GM12878 (cell line): ENCODE data around the gene CXCL14. TPM values are rescaled to one million over a fixed set of nuclear protein-coding genes. Genes with fewer than 3 reads are reported as not detected.
"Not testable (repeated sequence)": the region's sequence is repeated elsewhere in the genome, so short reads cannot be mapped to it uniquely, and the experiment has no call there.

Source experiments
- ATAC-seq: fragments of 200-7000 bp; cut with Tn5 transposase; 3 replicates; pipeline ENCODE4 v1.9.1; 2020; ENCODE audit warnings: mild to moderate bottlenecking, moderate library complexity
- BruUV-seq: library from RNA; stranded (reverse); fragments of 400-500 nt; replicated peaks from 2 replicates; lab custom pipeline; 2021; lab: Mats Ljungman, UMichigan
- CTCF ChIA-PET: fragments of 300-600 bp; sonication (Branson Sonifier 250); formaldehyde crosslinking; extraction: SDS; loops from one replicate; lab custom pipeline; 2021; ENCODE audit warnings: inconsistent platforms; lab: Yijun Ruan, JAX
- POLR2A ChIA-PET: fragments of 350-600 bp; formaldehyde crosslinking; extraction: SDS; loops from one replicate; lab custom pipeline; 2021; ENCODE audit warnings: inconsistent platforms; lab: Charles Lee
- RAD21 ChIA-PET: fragments of 300-600 bp; sonication (Branson Sonifier 250); formaldehyde crosslinking; loops from one replicate; lab custom pipeline; 2023; ENCODE audit warnings: antibody characterized with exemption; ENCODE audit not compliant: unreplicated experiment; lab: Charles Lee
- SMC1A ChIA-PET: fragments of 300-600 bp; sonication (Branson Sonifier 250); formaldehyde crosslinking; loops from one replicate; lab custom pipeline; 2023; ENCODE audit not compliant: unreplicated experiment, uncharacterized antibody; lab: Charles Lee
- DNase-seq: peaks from one replicate; pipeline ENCODE4 v3.0.0-alpha.2; 2011; ENCODE audit warnings: low read depth, low spot score
- FAIRE-seq: peaks from 3 replicates; lab custom pipeline; 2011; peaks lifted over from hg19 to GRCh38; lab: Jason Lieb, UNC
- H2AFZ ChIP-seq: 2 replicates; pipeline ENCODE4 v1.6.0; 2011; ENCODE audit warnings: low read depth, low read length, control low read depth; ENCODE audit not compliant: control insufficient read depth
- H3K27ac ChIP-seq: 2 replicates; pipeline ENCODE4 v1.5.1; 2011; ENCODE audit warnings: control low read depth; ENCODE audit not compliant: control insufficient read depth, insufficient read depth
- H3K27me3 ChIP-seq, 2 experiments: replicated peaks in 1 of 2; 2 replicates each; pipeline versions ENCODE4 v1.6.0 to v1.6.1; 2011; ENCODE audit warnings: low read length in 1 of 2; ENCODE audit not compliant: control insufficient read depth in 2 of 2, insufficient read depth in 2 of 2
- H3K36me3 ChIP-seq, 2 experiments: 2 replicates each; pipeline ENCODE4 v1.5.1; 2011; ENCODE audit warnings: low read length in 1 of 2; ENCODE audit not compliant: control insufficient read depth in 2 of 2, insufficient read depth in 2 of 2
- H3K4me1 ChIP-seq: 2 replicates; pipeline ENCODE4 v1.6.1; 2011; ENCODE audit warnings: mild to moderate bottlenecking, low read length, moderate library complexity, mixed read lengths; ENCODE audit not compliant: control insufficient read depth, insufficient read depth
- H3K4me2 ChIP-seq: 2 replicates; pipeline ENCODE4 v1.6.0; 2011; ENCODE audit warnings: control low read depth; ENCODE audit not compliant: control insufficient read depth, insufficient read depth
- H3K4me3 ChIP-seq: fragments of 200-600 bp; sonication (generic); 2 replicates; pipeline ENCODE4 v1.5.1; 2016
- H3K79me2 ChIP-seq: 2 replicates; pipeline ENCODE4 v1.6.0; 2011; ENCODE audit warnings: low read length; ENCODE audit not compliant: control insufficient read depth, insufficient read depth
- H3K9ac ChIP-seq: 2 replicates; pipeline ENCODE4 v1.8.0; 2011; ENCODE audit warnings: low read length, control low read depth, mixed read lengths; ENCODE audit not compliant: control insufficient read depth, insufficient read depth
- H3K9me3 ChIP-seq: replicated peaks from 3 replicates; pipeline ENCODE4 v1.5.1; 2011; ENCODE audit warnings: mild to moderate bottlenecking, low read length; ENCODE audit not compliant: control insufficient read depth, insufficient read depth
- H4K20me1 ChIP-seq: 2 replicates; pipeline ENCODE4 v1.6.0; 2011; ENCODE audit not compliant: control insufficient read depth, insufficient read depth
- KAT2A ChIP-seq: conservative IDR thresholded peaks from 2 replicates; pipeline ENCODE4 v1.6.1; 2011; ENCODE audit warnings: low read depth, low read length; ENCODE audit not compliant: control insufficient read depth
- SUZ12 ChIP-seq: fragments of 200-600 bp; sonication (generic); IDR thresholded peaks from one replicate; pipeline ENCODE4 v1.6.1; 2018; ENCODE audit warnings: antibody characterized with exemption, mild to moderate bottlenecking; ENCODE audit not compliant: unreplicated experiment
- WGBS: methylation state at CpG from one replicate; pipeline ENCODE4 v1.1.6; 2016; ENCODE audit warnings: low lambda C conversion rate; ENCODE audit not compliant: insufficient replicate concordance, insufficient coverage; ENCODE audit errors: missing lambda C conversion rate; 5-methylcytosine and 5-hydroxymethylcytosine counted together
- in situ Hi-C: fragments of 300-500 bp; cut with MboI; formaldehyde crosslinking; loops from 9 replicates; pipeline ENCODE4 v1.14.3; 2018; ENCODE audit warnings: mixed read lengths
- intact Hi-C: fragments of 100-400 bp; cut with micrococcal nuclease; formaldehyde crosslinking; loops from one replicate; pipeline ENCODE4 v1.14.2; 2022; ENCODE audit not compliant: unreplicated experiment
- polyA plus RNA-seq, 11 experiments: library from polyadenylated mRNA; depleted of rRNA in 4 of 11; unstranded in 6 of 11; stranded (reverse) in 5 of 11; fragments of >200 nt; fragmentation: Nextera tagmentation in 4 of 11; fragmentation: Illumina TruSeq in 1 of 11; extraction: Ambion mirVana in 4 of 11; extraction: Trizol in 1 of 11; gene quantifications; 1 replicate in 1 of 11; 2 replicates in 10 of 11; pipeline versions ENCODE4 v1.2.1 to v1.2.3, GENCODE V29; 2011 to 2016; ENCODE audit warnings: inconsistent platforms in 2 of 11, missing spikeins in 2 of 11, low read depth in 1 of 11
- total RNA-seq, 4 experiments: library from RNA; depleted of rRNA in 3 of 4; stranded (reverse); fragments of >200 nt in 3 of 4; fragmentation: Illumina TruSeq in 1 of 4; extraction: Trizol in 1 of 4; gene quantifications; 2 replicates each; pipeline versions ENCODE4 v1.2.1 to v1.2.3, GENCODE V29; 2013 to 2021

CXCL14 gene
- total and polyA plus RNA-seq, 10 of the 15 experiments (the other 5 are each of a cell fraction or from before 2014, with no cell fraction given), result 0.05 TPM; not detected in 9

GRCh38 chr5:135533334-135533733 is 45.5 kb downstream of the CXCL14 start:
- no peaks in the 10 kb centered on the region for H3K36me3 ChIP-seq
- FAIRE-seq, result no peak
- H3K27ac ChIP-seq, result no peak overlapping the region
- no peak for ATAC-seq
- H3K4me3 ChIP-seq, result no peak overlapping the region
- ChIA-PET RAD21 (no interaction called here), SMC1A (interaction anchor here (1.7 kb wide), 1 partner anchor 25 kb away, joined by 3 read pairs; no protein-coding TSS in a partner anchor), POLR2A (no interaction called here), CTCF (no interaction called here)
- TF ChIP-seq KAT2A, result no peak
- TF ChIP-seq SUZ12, result no peak
- no peak overlapping the region for H3K9ac ChIP-seq
- intact Hi-C loops, result no loop called here
- 48% methylated on average over 3 of the region's 3 CpGs for WGBS
- H3K27me3 ChIP-seq, result peaks cover 8 to 10% of the 10 kb centered on the region in 2 experiments
- BruUV-seq, result no TSS peak
- no peaks in the 10 kb centered on the region for H4K20me1 ChIP-seq
- H3K79me2 ChIP-seq, result no peaks in the 10 kb centered on the region
- DNase-seq, result no peak
- no peak overlapping the region for H2AFZ ChIP-seq
- H3K4me1 ChIP-seq, result no peaks in the 10 kb centered on the region
- no peak overlapping the region for H3K4me2 ChIP-seq
- in situ Hi-C loops, result no loop called here
- H3K9me3 ChIP-seq, result no peaks in the 10 kb centered on the region; the same call in 2 of the 3 replicates

GRCh38 chr5:135529576-135529975 is 49.2 kb downstream of the CXCL14 start:
- in situ Hi-C loops, POLR2A ChIA-PET, RAD21 ChIA-PET, ATAC-seq, H3K9me3 ChIP-seq, H3K4me1 ChIP-seq, FAIRE-seq, H2AFZ ChIP-seq, H4K20me1 ChIP-seq, H3K4me3 ChIP-seq, H3K9ac ChIP-seq, DNase-seq, H3K79me2 ChIP-seq, H3K27ac ChIP-seq, H3K27me3 ChIP-seq, BruUV-seq, CTCF ChIA-PET, intact Hi-C loops, H3K36me3 ChIP-seq, H3K4me2 ChIP-seq: not testable (repeated sequence)
- SMC1A ChIA-PET, result interaction anchor here (1.2 kb wide), 1 partner anchor 21 kb away, joined by 3 read pairs; no protein-coding TSS in a partner anchor
- WGBS, result 9% methylated on average over 5 of the region's 5 CpGs
